SU-DHL-6 (cell line): ENCODE data around the gene TXNDC5.

Experiments used
- H2AFZ ChIP-seq: fragments of 200-600 bp; sonication (generic); 2 replicates; pipeline ENCODE4 v1.6.1; 2014; ENCODE audit warnings: low read depth, mild to moderate bottlenecking, moderate library complexity, mixed read lengths, antibody characterized with exemption, low read length; ENCODE audit not compliant: severe bottlenecking
- H3F3A ChIP-seq: fragments of 200-600 bp; shearing (Covaris generic); 2 replicates; pipeline ENCODE4 v1.6.0; 2016; ENCODE audit warnings: antibody characterized with exemption, mild to moderate bottlenecking; ENCODE audit not compliant: insufficient read depth
- H3K27ac ChIP-seq: fragments of 200-600 bp; sonication (generic); 2 replicates; pipeline ENCODE4 v1.5.1; 2016; ENCODE audit warnings: low read depth, mild to moderate bottlenecking, low read length, moderate library complexity, mixed read lengths
- H3K27me3 ChIP-seq: fragments of 200-600 bp; sonication (generic), shearing (Covaris generic); 2 replicates; pipeline ENCODE4 v1.6.0; 2014; ENCODE audit warnings: mild to moderate bottlenecking, low read length
- H3K36me3 ChIP-seq: fragments of 200-600 bp; sonication (generic); 2 replicates; pipeline ENCODE4 v1.6.1; 2014; ENCODE audit warnings: mild to moderate bottlenecking, low read length, mixed read lengths
- H3K4me2 ChIP-seq: fragments of 300-600, 200-600 bp; shearing (Covaris generic), sonication (generic); 2 replicates; pipeline ENCODE4 v1.6.0; 2014; ENCODE audit warnings: low read length, low read depth, mild to moderate bottlenecking; ENCODE audit not compliant: poor library complexity, severe bottlenecking
- H3K4me3 ChIP-seq: fragments of 200-600 bp; sonication (generic); 2 replicates; pipeline ENCODE4 v1.5.1; 2014; ENCODE audit warnings: antibody characterized with exemption, low read length, mild to moderate bottlenecking, mixed read lengths; ENCODE audit not compliant: insufficient read depth, poor library complexity, severe bottlenecking
- H3K79me2 ChIP-seq: fragments of 200-600 bp; sonication (generic); 2 replicates; pipeline ENCODE4 v1.6.1; 2014; ENCODE audit warnings: mild to moderate bottlenecking, low read length, moderate library complexity; ENCODE audit not compliant: insufficient read depth
- H3K9ac ChIP-seq: fragments of 200-600 bp; sonication (generic); 2 replicates; pipeline ENCODE4 v1.7.0; 2014; ENCODE audit warnings: mild to moderate bottlenecking, low read length
- H3K9me2 ChIP-seq: fragments of 200-600 bp; sonication (generic); replicated peaks from 2 replicates; pipeline ENCODE4 v1.6.1; 2014; ENCODE audit warnings: low read length; ENCODE audit not compliant: insufficient read depth
- H3K9me3 ChIP-seq: fragments of 200-600 bp; sonication (generic); 2 replicates; pipeline ENCODE4 v1.6.1; 2014; ENCODE audit warnings: low read length, mixed read lengths; ENCODE audit not compliant: insufficient read depth
- H4K20me1 ChIP-seq: fragments of 200-600 bp; sonication (generic); 2 replicates; pipeline ENCODE4 v1.6.1; 2014; ENCODE audit warnings: low read depth, mild to moderate bottlenecking, antibody characterized with exemption, low read length, moderate library complexity, mixed read lengths
- EZH2phosphoT487 ChIP-seq: fragments of 200-600 bp; sonication (generic), shearing (Covaris generic); conservative IDR thresholded peaks from 2 replicates; pipeline ENCODE4 v1.6.1; 2018; ENCODE audit warnings: mild to moderate bottlenecking, antibody characterized with exemption, low read length, moderate library complexity, mixed read lengths
- TF ChIP-seq, protein P1 (sequence below): fragments of 200-600 bp; sonication (generic); IDR thresholded peaks from one replicate; pipeline ENCODE4 v1.5.1; 2017; ENCODE audit warnings: antibody characterized with exemption, mild to moderate bottlenecking, low read length, moderate library complexity; ENCODE audit not compliant: insufficient read depth, poor library complexity, severe bottlenecking

The TXNDC5 gene

GRCh38 chr6:7912024-7912423, 1.4 kb upstream of the TXNDC5 start:
- no peaks in the 10 kb centered on the region for H3K9me3 ChIP-seq
- H3F3A ChIP-seq: peaks cover 11% of the 10 kb centered on the region; the same call in 1 of the 2 replicates
- no peak overlapping the region for H2AFZ ChIP-seq
- no peaks in the 10 kb centered on the region for H4K20me1 ChIP-seq
- H3K9ac ChIP-seq: no peak overlapping the region
- no peak for TF ChIP-seq EZH2phosphoT487
- TF ChIP-seq, protein P1, sequence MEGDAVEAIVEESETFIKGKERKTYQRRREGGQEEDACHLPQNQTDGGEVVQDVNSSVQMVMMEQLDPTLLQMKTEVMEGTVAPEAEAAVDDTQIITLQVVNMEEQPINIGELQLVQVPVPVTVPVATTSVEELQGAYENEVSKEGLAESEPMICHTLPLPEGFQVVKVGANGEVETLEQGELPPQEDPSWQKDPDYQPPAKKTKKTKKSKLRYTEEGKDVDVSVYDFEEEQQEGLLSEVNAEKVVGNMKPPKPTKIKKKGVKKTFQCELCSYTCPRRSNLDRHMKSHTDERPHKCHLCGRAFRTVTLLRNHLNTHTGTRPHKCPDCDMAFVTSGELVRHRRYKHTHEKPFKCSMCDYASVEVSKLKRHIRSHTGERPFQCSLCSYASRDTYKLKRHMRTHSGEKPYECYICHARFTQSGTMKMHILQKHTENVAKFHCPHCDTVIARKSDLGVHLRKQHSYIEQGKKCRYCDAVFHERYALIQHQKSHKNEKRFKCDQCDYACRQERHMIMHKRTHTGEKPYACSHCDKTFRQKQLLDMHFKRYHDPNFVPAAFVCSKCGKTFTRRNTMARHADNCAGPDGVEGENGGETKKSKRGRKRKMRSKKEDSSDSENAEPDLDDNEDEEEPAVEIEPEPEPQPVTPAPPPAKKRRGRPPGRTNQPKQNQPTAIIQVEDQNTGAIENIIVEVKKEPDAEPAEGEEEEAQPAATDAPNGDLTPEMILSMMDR: no peak
- no peak overlapping the region for H3K27ac ChIP-seq
- no peaks in the 10 kb centered on the region for H3K27me3 ChIP-seq
- peaks cover 30% of the 10 kb centered on the region for H3K79me2 ChIP-seq
- H3K4me3 ChIP-seq: no peak overlapping the region
- no peaks in the 10 kb centered on the region for H3K9me2 ChIP-seq
- no peak overlapping the region for H3K4me2 ChIP-seq
- no peaks in the 10 kb centered on the region for H3K36me3 ChIP-seq

DNA sequence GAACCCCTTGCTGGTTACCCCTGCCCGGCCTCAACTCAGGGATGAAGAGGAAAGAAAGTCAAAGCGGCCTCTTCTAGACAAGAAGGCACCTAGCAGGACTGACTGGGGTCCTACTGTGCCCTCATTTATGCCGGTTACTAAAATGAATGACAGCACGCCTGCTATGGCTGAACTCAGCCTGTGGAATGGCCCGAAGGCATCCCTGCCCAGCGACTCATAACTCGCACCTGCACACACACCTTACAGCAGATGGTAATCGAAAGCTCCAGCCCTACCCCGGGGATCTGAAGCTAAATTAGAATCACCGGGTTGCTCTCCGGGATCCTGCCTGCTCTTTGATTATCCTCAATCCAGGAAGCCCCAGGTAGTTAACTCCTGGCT, 747 bp upstream of the TXNDC5 start:
- no peak overlapping the region for H3K27ac ChIP-seq
- peak overlapping the region; percentile 82 for H2AFZ ChIP-seq
- H3K4me3 ChIP-seq: peak overlapping the region; percentile 49
- peak overlapping the region; percentile 57 for H3K4me2 ChIP-seq
- H3K79me2 ChIP-seq: peaks cover 37% of the 10 kb centered on the region
- no peaks in the 10 kb centered on the region for H3K36me3 ChIP-seq
- peaks cover 11% of the 10 kb centered on the region; the same call in 1 of the 2 replicates for H3F3A ChIP-seq
- H3K9me3 ChIP-seq: no peaks in the 10 kb centered on the region
- TF ChIP-seq, protein P1: no peak
- TF ChIP-seq EZH2phosphoT487: no peak
- peak overlapping the region; percentile 57 for H3K9ac ChIP-seq
- no peaks in the 10 kb centered on the region for H3K27me3 ChIP-seq
- H4K20me1 ChIP-seq: no peaks in the 10 kb centered on the region
- no peaks in the 10 kb centered on the region for H3K9me2 ChIP-seq

- no peak for TF ChIP-seq EZH2phosphoT487
- TF ChIP-seq, protein P1: no peak
- no peaks in the 10 kb centered on the region for H3K9me2 ChIP-seq
- H3K9me3 ChIP-seq: no peaks in the 10 kb centered on the region
- no peak overlapping the region for H3K27ac ChIP-seq
- H2AFZ ChIP-seq: no peak overlapping the region
- peaks cover 48% of the 10 kb centered on the region for H3K79me2 ChIP-seq
- H4K20me1 ChIP-seq: no peaks in the 10 kb centered on the region
- H3K4me2 ChIP-seq: peak overlapping the region; percentile 84
- peak overlapping the region; percentile 81 for H3K4me3 ChIP-seq
- H3F3A ChIP-seq: peaks cover 11% of the 10 kb centered on the region; the same call in 1 of the 2 replicates
- no peaks in the 10 kb centered on the region for H3K27me3 ChIP-seq
- peak overlapping the region; percentile 81 for H3K9ac ChIP-seq
- H3K36me3 ChIP-seq: no peaks in the 10 kb centered on the region
Measured at GRCh38 chr6:7910298-7910653, 312 bp downstream of the TXNDC5 start.
